Measurements from ENCODE around the gene KRT14.

DNA sequence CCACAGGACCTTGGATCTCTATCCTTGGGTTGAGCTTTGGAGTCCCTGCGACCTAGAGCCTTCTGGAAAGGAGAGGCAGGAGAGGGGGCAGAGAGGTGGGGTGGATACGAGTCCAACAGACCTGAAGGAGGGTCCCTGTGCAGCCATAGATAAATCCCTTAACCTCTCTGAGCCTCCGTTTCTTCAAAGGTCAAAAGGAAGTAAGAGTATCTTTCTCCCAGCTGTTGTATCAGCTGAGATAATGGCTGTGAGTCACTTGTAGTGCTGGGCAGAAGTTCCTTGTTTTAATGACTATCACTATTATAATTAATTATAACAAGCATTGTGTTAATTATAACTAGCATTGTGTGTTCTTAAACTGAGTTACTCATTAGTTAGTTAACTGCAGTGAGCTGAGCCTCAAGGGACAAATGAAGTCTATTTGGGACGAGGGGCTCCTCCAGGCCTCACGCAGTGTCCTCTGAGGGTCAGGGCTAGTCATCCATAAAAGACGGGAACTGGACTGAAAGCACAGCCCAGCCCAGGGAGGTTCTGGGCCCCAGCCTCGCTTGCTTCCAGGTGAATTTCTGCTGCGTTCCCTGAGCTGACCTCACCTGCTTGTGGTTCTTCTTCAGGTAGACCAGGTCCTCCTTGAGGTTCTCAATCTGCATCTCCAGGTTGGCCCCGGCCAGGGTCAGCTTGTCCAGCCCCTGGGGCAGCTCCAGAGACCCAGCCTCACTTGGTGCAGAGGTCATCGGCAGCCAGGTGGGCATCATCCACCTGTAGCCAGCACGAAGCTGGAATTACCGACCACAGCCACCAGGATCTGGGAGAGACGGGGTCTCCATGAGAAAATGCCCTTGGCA is 43.4 kb upstream of the KRT14 start:
- TF ChIP-seq, protein P1, sequence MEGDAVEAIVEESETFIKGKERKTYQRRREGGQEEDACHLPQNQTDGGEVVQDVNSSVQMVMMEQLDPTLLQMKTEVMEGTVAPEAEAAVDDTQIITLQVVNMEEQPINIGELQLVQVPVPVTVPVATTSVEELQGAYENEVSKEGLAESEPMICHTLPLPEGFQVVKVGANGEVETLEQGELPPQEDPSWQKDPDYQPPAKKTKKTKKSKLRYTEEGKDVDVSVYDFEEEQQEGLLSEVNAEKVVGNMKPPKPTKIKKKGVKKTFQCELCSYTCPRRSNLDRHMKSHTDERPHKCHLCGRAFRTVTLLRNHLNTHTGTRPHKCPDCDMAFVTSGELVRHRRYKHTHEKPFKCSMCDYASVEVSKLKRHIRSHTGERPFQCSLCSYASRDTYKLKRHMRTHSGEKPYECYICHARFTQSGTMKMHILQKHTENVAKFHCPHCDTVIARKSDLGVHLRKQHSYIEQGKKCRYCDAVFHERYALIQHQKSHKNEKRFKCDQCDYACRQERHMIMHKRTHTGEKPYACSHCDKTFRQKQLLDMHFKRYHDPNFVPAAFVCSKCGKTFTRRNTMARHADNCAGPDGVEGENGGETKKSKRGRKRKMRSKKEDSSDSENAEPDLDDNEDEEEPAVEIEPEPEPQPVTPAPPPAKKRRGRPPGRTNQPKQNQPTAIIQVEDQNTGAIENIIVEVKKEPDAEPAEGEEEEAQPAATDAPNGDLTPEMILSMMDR (IDR thresholded peaks at IDR 0.05; ENCODE audit: low read length) = no peak
- TF ChIP-seq EZH2 (optimal IDR thresholded peaks at IDR 0.05; ENCODE audit: low read depth, low read length) (no peak), EZH2phosphoT487 (IDR thresholded peaks at IDR 0.05; ENCODE audit: low read length) (no peak)
